Measurements from ENCODE around the gene SLC26A5.
"Not testable (repeated sequence)": the region's sequence is repeated elsewhere in the genome, so short reads cannot be mapped to it uniquely, and the experiment has no call there.

The SLC26A5 gene

DNA sequence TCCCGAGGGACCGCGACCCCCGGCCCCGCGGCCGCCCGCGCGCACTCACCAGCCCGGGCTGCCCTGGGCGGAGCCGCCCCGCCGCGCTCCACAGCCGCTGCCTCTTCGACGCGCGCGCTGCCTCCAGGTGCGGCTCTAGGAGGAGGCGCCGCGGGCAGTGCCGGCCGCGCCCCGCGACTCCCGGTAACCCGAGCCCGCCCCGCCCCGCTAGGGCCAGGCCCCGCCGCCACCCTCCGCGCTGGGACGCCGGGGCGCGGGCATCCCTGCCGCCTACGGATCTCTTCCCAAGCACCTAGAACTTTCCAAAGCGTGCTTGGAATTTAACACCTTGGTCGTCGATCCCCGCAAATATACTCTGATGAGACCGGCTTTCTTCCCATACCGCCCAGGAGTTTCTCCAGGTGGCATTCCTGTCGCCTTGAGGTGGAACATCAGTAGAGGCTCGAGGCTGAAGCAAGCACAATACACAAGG lies at the start of gene SLC26A5:
Gene SLC26A5 (minus strand): TSS at position 159 of the 472 bp plus-strand sequence. CDS start 24,693 bp downstream, outside the sequence.
- no peak for DNase-seq

GRCh38 chr7:103487419-103487818 lies 41.4 kb upstream of the SLC26A5 start:
- no peak for DNase-seq

DNA sequence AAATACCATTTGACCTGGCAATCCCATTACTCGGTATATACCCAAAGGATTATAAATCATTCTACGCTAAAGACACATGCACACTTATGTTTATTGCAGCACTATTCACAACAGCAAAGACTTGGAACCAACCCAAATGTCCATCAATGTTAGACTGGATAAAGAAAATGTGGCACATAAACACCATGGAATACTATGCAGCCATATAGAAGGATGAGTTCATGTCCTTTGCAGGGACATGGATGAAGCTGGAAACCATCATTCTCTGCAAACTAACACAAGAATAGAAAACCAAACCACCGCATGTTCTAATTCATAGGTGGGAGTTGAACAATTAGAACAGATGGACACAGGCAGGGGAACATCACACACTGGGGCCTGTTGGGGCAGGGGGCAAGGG lies 40.9 kb upstream of the SLC26A5 start:
- DNase-seq: not testable (repeated sequence)

DNA sequence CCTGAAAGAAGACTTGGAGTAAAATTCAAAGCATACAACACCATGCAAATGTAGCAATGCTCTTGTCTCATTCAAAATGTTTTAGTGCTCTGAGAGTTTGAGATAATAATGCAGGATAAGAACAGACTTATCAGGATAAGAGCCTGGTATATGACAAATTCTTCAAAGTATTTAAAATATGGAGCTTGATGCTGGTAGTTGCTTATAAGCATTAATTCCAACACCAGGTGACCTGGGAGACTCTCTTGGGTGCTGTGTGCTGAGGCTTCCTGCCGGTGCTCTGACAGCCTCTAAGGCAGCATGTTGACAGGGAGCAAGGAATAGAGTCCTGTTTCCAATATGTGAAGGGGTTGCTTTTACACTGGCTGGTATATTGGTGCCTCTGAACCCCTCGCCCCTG lies 34.8 kb upstream of the SLC26A5 start:
- DNase-seq: no peak

GRCh38 chr7:103474956-103475355 lies 28.9 kb upstream of the SLC26A5 start:
- DNase-seq: no peak

GRCh38 chr7:103469095-103469948 lies 23.3 kb upstream of the SLC26A5 start:
- DNase-seq: no peak

GRCh38 chr7:103466814-103467213 lies 20.8 kb upstream of the SLC26A5 start:
- no peak for DNase-seq

DNA sequence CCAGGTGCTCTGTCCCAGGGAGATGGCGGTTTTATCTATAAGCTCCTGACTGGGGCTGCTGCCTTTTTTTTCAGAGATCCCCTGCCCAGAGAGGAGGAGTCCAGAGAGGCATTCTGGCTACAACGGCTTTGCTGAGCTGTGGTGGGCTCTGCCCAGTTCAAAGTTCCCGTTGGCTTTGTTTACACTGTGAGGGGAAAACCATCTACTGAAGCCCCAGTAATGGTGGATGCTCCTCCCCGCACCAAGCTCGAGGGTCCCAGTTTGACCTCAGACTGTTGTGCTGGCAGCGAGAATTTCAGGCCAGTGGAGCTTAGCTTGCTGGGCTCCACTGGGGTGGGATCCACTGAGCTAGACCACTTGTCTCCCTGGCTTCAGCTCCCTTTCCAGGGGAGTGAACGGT lies 16.4 kb upstream of the SLC26A5 start:
- no peak for DNase-seq

- DNase-seq: peak; percentile 61
Measured at GRCh38 chr7:103447073-103447960, 1.3 kb upstream of the SLC26A5 start.

DNA sequence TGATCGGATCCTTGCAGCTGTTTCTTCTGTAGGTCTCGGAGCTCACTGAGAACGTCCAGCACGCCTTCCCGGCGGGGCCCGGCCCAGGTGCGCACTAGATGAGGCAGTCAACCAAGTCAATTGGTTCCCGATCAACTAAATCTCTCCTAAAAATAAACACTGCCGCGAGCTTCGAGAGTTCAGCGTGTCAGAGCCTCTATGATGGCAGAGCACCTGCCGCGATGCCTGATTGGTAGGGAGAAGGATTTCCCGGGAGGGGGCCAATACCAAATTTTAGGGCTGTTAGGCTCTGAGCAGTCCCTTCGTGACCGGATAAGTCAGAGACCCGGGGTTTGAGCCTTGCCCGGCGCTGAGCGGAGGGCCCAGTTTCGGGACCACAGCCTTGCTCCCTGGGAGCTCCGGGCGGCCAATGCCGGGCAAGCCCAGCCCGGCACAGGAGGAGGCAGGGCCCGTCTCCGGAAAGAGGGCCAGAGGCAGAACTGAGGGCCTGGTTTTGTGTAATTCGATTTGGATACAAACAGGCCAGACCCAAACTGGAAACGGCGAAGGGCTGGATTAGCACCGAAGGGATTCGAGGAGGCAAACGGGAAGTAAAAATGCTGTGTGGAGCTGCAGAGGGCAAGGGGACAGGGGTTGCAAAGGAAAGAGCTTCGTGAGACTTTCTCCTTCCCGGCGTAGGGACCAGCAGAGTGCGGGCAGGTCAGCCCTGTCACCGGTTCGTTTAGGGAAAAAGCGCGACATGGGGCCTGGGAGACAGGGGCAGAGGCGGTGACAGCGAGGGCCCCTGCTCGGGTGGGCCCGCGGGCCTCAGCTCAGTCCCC lies 569 bp downstream of the SLC26A5 start:
- DNase-seq: no peak

GRCh38 chr7:103439661-103440060 lies 6.3 kb downstream of the SLC26A5 start:
- DNase-seq: no peak

DNA sequence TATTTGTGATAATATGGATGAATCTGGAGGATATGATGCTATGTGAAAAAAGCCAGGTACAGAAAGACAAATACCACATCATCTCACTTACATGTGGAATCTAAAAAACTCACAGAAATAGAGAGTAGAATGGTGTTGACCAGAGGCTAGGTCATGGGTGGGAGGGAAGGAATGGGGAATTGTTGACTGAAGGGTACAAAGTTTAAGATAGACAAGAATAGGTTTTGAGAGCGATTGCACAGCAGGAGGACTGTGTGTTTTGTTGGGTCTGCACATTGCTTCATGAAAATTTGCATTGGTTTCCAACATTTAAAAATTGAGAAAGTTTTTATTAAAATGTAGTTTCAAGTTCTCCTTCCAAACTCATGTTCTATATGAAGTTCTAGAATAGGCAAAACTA lies 8.4 kb downstream of the SLC26A5 start:
- no peak for DNase-seq

DNA sequence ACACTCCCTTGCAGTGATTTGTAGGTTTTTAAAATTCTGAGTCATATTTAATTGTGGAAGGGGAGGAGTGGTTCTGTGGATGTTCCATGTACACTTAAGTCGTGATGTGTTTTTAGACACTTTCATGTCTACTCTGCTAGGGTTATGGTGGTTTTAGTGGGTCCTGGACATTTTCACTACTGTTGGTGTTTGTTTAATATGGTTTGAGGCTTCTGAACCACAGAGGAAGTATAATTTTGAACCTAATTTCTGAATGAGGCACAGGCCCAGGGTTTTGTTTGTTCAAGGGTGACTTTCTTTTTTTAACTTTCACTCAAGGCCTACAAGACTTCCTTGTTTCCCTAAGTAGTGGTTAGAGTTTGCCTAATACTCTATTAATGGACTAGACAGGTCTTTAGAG lies 13.3 kb downstream of the SLC26A5 start:
- no peak for DNase-seq

DNA sequence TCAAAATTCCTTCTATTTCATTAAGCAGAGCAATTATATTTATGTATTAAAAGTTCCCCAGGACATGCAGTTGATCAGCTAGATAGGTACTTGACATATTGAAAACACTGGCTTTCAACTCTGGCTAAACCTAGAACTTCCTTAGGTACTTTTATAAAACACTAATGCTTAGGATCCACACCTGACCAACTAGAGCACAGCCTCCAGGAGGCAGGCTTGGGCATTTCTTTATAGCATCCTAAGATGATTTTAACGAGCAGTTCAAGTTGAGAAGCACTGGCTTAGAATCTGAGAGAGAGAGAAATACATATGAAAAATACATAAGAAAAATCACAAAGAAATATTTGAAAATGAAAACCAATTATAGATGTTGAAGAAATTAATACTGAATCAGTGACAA lies 20.8 kb downstream of the SLC26A5 start:
- no peak for DNase-seq

GRCh38 chr7:103423467-103424179 lies 22.4 kb downstream of the SLC26A5 start:
- DNase-seq: no peak

GRCh38 chr7:103420857-103421384 lies 25.1 kb downstream of the SLC26A5 start:
- no peak for DNase-seq

- no peak for DNase-seq
Measured at GRCh38 chr7:103418241-103418640, 27.8 kb downstream of the SLC26A5 start.

DNA sequence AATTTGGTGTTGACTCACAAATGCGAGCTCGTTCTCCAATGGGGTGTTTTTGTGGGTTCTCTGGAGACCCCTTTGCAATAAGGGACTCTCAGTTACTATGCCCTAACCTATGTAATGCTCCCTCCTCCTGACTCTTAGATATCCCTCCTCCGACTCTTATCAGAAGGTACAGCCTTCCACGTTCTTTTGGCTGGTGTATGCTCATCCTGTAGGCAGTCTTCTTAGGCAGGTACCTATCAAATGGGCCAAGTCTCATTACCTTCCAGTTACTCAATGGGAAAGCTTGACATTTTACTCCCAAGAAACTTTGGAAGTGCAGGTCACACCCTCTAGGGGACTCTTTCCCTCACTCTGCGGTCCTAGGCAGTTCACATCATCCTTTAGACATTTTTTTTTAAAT lies 32.6 kb downstream of the SLC26A5 start:
- no peak for DNase-seq

DNA sequence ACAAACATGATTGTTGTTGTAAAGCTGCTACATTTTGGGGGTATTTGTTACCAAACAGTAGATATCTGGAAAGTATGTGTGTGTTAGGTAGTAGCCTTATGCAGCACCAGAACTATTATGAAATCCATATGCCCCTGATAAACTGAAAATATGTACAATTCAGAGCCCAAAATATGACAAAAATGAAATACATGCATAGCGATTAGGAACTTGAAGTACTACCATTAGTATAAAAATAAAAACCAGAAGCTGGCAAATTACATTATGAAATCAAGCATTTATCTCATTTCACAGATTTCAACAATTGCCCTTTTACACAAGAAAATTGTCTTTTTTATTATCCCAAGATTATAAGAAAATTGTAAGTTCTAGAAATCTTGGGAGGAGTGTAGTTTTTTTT lies 33.9 kb downstream of the SLC26A5 start:
- DNase-seq: no peak

DNA sequence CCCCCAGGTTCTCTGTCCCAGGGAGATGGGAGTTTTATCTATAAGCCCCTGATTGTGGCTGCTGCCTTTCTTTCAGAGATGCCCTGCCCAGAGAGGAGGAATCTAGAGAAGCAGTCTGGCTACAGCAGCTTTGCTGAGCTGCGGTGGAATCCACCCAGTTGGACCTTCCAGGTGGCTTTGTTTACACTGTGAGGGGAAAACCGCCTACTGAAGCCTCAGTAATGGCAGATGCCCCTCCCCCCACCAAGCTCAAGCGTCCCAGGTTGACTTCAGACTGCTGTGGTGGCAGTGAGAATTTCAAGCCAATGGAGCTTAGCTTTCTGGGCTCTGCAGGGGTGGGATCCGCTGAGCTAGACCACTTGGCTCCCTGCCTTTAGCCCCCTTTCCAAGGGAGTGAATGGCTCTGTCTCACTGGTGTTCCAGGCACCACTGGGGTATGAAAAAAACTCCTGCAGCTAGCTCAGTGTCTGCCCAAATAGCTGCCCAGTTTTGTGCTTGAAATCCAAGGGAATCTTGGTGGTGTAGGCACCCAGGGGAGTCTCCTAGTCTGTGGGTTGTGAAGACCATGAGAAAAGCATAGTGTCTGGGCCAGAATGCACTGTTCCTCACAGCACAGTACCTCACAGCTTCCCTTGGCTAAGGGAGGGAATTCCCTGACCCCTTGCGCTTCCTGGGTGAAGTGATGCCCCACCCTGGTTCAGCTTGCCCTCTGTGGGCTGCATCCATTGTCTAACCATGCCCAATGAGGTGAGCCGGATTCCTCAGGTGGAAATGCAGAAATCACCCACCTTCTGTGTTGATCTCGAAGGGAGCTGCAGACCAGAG lies 40.0 kb downstream of the SLC26A5 start:
- DNase-seq: not testable (repeated sequence)

- not testable (repeated sequence) for DNase-seq
Measured at GRCh38 chr7:103399687-103400086, 46.3 kb downstream of the SLC26A5 start.
